B cell (primary cell): ENCODE results near the gene SHH. TPM values are rescaled to one million over a fixed set of nuclear protein-coding genes. Genes with fewer than 3 reads are reported as not detected.
A peak's percentile ranks its signal among the peaks of the same experiment; 100 is the strongest.

Experiments used
- ATAC-seq: fragments of 200-7000 bp; cut with Tn5 transposase; one replicate; pipeline ENCODE4 v1.10.0; 2021; ENCODE audit warnings: low read depth, mild to moderate bottlenecking, moderate number of reproducible peaks, moderate library complexity
- CTCF ChIA-PET: fragments of 350-600 bp; sonication (Branson Sonifier 250); formaldehyde crosslinking; loops from one replicate; lab custom pipeline; 2021; ENCODE audit warnings: antibody characterized with exemption, inconsistent platforms; lab: Charles Lee
- POLR2A ChIA-PET: fragments of 350-600 bp; sonication (Branson Sonifier 250); formaldehyde crosslinking; loops from one replicate; lab custom pipeline; 2021; ENCODE audit warnings: antibody characterized with exemption; lab: Charles Lee
- DNase-seq: peaks from one replicate; pipeline ENCODE4 v3.0.0; 2013
- H2AFZ ChIP-seq: 2 replicates; pipeline ENCODE4 v1.6.1; 2012; ENCODE audit warnings: mild to moderate bottlenecking, low read depth, low read length; ENCODE audit not compliant: insufficient read depth, poor library complexity, severe bottlenecking
- H3K27ac ChIP-seq, 2 donors: 1 replicate in 1 of 2; 2 replicates in 1 of 2; pipeline ENCODE4 v1.5.1; 2012 to 2013; ENCODE audit warnings: low read length in 2 of 2, mild to moderate bottlenecking in 2 of 2, moderate library complexity in 1 of 2
- H3K27me3 ChIP-seq, 4 experiments: fragments of 200-600 bp in 1 of 4; sonication (generic) in 1 of 4; replicated peaks in 1 of 4; 1 replicate in 2 of 4; 2 replicates in 2 of 4; pipeline versions ENCODE4 v1.6.1 to v1.7.0; 2013 to 2016; ENCODE audit warnings: low read length in 3 of 4, mild to moderate bottlenecking in 2 of 4, mixed read lengths in 1 of 4, moderate library complexity in 1 of 4; ENCODE audit not compliant: insufficient read depth in 4 of 4, control insufficient read depth in 3 of 4; ENCODE audit errors: control extremely low read depth in 1 of 4
- H3K36me3 ChIP-seq, 2 experiments: replicated peaks in 1 of 2; 1 replicate in 1 of 2; 2 replicates in 1 of 2; pipeline versions ENCODE4 v1.6.1 to v1.7.1; 2013; ENCODE audit warnings: low read length in 1 of 2; ENCODE audit not compliant: insufficient read depth in 2 of 2, control insufficient read depth in 1 of 2; ENCODE audit errors: control extremely low read depth in 1 of 2, extremely low read depth in 1 of 2
- H3K4me1 ChIP-seq, 2 donors: fragments of 200-600 bp in 1 of 2; sonication (generic) in 1 of 2; 1 replicate in 1 of 2; 2 replicates in 1 of 2; pipeline versions ENCODE4 v1.5.1 to v1.6.1; 2013 to 2017; ENCODE audit warnings: low read length in 2 of 2; ENCODE audit not compliant: control insufficient read depth in 2 of 2, insufficient read depth in 2 of 2
- H3K4me2 ChIP-seq: replicated peaks from 2 replicates; pipeline ENCODE3; 2012; ENCODE audit warnings: mild to moderate bottlenecking, low read depth, low read length; ENCODE audit not compliant: poor library complexity, severe bottlenecking
- H3K4me3 ChIP-seq, 5 experiments: fragments of 200-600 bp in 1 of 5; sonication (generic) in 1 of 5; 1 replicate in 3 of 5; 2 replicates in 2 of 5; pipeline versions ENCODE4 v1.5.1 to v1.7.0; 2011 to 2016; ENCODE audit warnings: low read length in 4 of 5, mild to moderate bottlenecking in 4 of 5, low read depth in 2 of 5, control low read depth in 1 of 5, moderate library complexity in 1 of 5; ENCODE audit not compliant: insufficient read depth in 1 of 5; ENCODE audit errors: control extremely low read depth in 1 of 5, extremely low read depth in 1 of 5
- H3K79me2 ChIP-seq: fragments of 200-600 bp; sonication (generic); one replicate; pipeline ENCODE4 v1.6.0; 2016; ENCODE audit warnings: low read length; ENCODE audit not compliant: control insufficient read depth, insufficient read depth
- H3K9ac ChIP-seq: fragments of 200-600 bp; sonication (generic); 2 replicates; pipeline ENCODE4 v1.6.1; 2017; ENCODE audit warnings: mild to moderate bottlenecking, low read length, moderate library complexity
- H3K9me3 ChIP-seq, 3 donors: one replicate each; pipeline versions ENCODE4 v1.6.1 to v1.7.1; 2013; ENCODE audit warnings: low read length in 2 of 3; ENCODE audit not compliant: control insufficient read depth in 2 of 3, insufficient read depth in 1 of 3; ENCODE audit errors: control extremely low read depth in 1 of 3
- H4K20me1 ChIP-seq: 2 replicates; pipeline ENCODE4 v1.6.0; 2012; ENCODE audit warnings: mild to moderate bottlenecking, low read length; ENCODE audit not compliant: insufficient read depth, control insufficient read depth, poor library complexity, severe bottlenecking
- H3K27ac Mint-ChIP-seq: one replicate; pipeline ENCODE4 v1.8.0; 2021; ENCODE audit warnings: mixed read lengths
- H3K27me3 Mint-ChIP-seq: one replicate; pipeline ENCODE4 v1.8.0; 2021; ENCODE audit warnings: mixed read lengths
- H3K4me1 Mint-ChIP-seq: one replicate; pipeline ENCODE4 v1.8.0; 2021; ENCODE audit warnings: mixed read lengths
- H3K4me3 Mint-ChIP-seq: one replicate; pipeline ENCODE4 v1.8.0; 2021; ENCODE audit warnings: mixed read lengths
- H3K9me3 Mint-ChIP-seq: one replicate; pipeline ENCODE4 v1.8.0; 2022; ENCODE audit warnings: mixed read lengths; ENCODE audit not compliant: insufficient read depth
- EZH2 ChIP-seq: IDR thresholded peaks from 2 replicates; pipeline ENCODE4 v1.6.1; 2012; ENCODE audit warnings: borderline replicate concordance, low read depth, mild to moderate bottlenecking, moderate library complexity, low read length; ENCODE audit not compliant: insufficient read depth, poor library complexity, severe bottlenecking
- WGBS: methylation state at CpG from one replicate; pipeline ENCODE4 v1.1.5; 2013; ENCODE audit warnings: missing lambda C conversion rate; ENCODE audit not compliant: insufficient coverage; 5-methylcytosine and 5-hydroxymethylcytosine counted together
- intact Hi-C: fragments of 100-400 bp; cut with micrococcal nuclease; formaldehyde crosslinking; loops from one replicate; pipeline ENCODE4 v1.10.0; 2022
- polyA plus RNA-seq: library from polyadenylated mRNA; depleted of rRNA; stranded (reverse); fragments of >200 nt; gene quantifications from 2 replicates; pipeline ENCODE4 v1.2.3, GENCODE V29; 2012
- total RNA-seq, 2 donors: library from RNA; stranded (reverse); fragments of 120-200 nt in 1 of 2; gene quantifications; 1 replicate in 1 of 2; 2 replicates in 1 of 2; pipeline versions ENCODE4 v1.2.3 to v1.2.4, GENCODE V29; 2013 to 2022
- TF ChIP-seq, protein P1 (sequence below): fragments of 200-600 bp; IDR thresholded peaks from one replicate; pipeline ENCODE4 v1.8.0; 2022; ENCODE audit warnings: antibody characterized with exemption, mild to moderate bottlenecking

SHH gene
- total and polyA plus RNA-seq, 2 donors (not counting 1 experiment from before 2014, with no cell fraction given), result not detected

DNA sequence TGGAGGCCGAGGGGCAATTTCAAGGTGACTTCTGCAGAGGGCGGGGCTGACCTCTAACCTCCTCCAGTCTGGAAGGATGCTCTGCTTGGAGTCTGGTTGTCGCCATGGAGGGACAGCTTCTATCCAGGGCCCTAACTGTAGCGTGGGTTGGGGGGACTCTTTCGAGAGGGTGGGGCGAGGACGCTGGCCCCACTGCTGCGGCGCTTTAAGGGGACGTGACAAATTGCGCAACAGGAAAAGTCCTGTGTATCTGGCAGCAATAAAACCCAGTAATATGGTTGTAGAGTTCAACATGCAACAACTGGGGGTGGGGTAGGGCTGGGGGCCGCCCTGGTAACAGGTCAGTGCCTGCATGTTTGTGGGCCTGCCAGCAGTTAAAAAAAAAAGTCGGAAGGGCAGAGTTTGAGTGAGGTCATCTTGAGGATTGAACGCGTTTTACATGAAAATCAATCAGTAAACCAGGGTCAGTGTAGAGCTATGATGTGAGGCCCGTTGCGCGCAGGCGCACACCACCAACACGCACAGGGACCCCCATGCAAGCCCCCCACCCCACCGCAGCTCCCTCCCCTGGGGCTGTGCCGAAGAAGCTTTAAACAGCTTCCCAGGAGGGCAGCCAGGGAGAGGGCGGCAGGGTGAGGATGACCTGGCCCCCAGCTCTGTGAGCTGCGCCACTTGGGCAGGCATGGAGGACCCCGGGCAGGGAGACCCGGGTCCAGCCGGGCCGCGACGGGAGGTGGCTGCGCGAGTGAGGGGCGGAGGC lies 4.3 kb downstream of the SHH start:
- no peak overlapping the region for H3K27ac Mint-ChIP-seq
- no peak overlapping the region for H3K4me3 ChIP-seq
- POLR2A ChIA-PET, result no interaction called here
- intact Hi-C loops, result no loop called here
- no peaks in the 10 kb centered on the region for H3K9me3 Mint-ChIP-seq
- H3K4me2 ChIP-seq, result peak overlapping the region; percentile 43
- CTCF ChIA-PET, result no interaction called here
- H3K9me3 ChIP-seq, result peaks cover 0 to 22% (median 0%) of the 10 kb centered on the region in 3 donors
- H3K4me3 Mint-ChIP-seq, result peak overlapping the region; percentile 34
- no peaks in the 10 kb centered on the region for H3K36me3 ChIP-seq
- DNase-seq, result no peak
- WGBS, result 6% methylated on average over 27 of the region's 33 CpGs
- ATAC-seq, result no peak
- peaks cover 59% of the 10 kb centered on the region for H3K27me3 Mint-ChIP-seq
- H4K20me1 ChIP-seq, result no peaks in the 10 kb centered on the region
- TF ChIP-seq EZH2, result no peak
- no peak overlapping the region for H3K27ac ChIP-seq
- no peak overlapping the region for H3K9ac ChIP-seq
- no peak overlapping the region for H2AFZ ChIP-seq
- H3K4me1 ChIP-seq, result peaks cover 47 to 70% of the 10 kb centered on the region in 2 donors
- peaks cover 0 to 80% (median 40%) of the 10 kb centered on the region in 4 experiments for H3K27me3 ChIP-seq
- H3K79me2 ChIP-seq, result no peaks in the 10 kb centered on the region
- H3K4me1 Mint-ChIP-seq, result peaks cover 45% of the 10 kb centered on the region

DNA sequence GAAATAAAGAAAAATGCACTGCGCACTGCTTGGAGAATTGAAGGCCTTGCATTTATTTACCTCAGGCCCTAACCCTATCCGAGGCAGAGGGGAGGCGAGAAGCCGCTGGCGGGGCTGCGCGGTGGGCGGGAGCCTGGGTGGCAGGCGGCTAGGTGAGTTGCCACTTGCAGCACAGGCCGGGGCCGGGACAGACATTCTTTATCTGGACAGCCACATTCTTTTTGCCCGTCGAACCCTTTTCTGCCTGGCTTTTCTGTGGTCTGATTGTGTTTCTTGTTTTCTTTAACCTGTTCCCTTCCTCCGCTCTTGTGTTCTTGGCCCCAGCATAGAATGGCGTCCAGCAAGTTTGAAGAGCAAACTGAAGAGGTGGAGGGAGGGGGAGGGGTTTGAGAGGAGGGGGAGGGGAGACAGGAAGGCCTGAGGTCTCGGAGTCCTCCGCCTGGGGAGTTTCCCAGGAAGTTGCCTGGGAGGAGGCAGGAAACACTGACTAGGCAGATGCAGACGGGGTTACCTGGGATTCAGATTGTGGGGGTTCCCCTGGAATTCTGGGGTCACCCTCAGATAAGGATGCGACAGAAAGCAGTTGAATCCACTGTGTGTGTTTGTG lies 5.1 kb downstream of the SHH start:
- H3K27ac Mint-ChIP-seq, result no peak overlapping the region

More for the DNA sequence above, 5.1 kb downstream of the SHH start:
- intact Hi-C loops, result no loop called here
- H3K4me2 ChIP-seq, result no peak overlapping the region
- no peak overlapping the region for H3K4me3 ChIP-seq
- H3K36me3 ChIP-seq, result no peaks in the 10 kb centered on the region
- Mint-ChIP-seq H3K4me3 (no peak overlapping the region), H3K27me3 (peaks cover 55% of the 10 kb centered on the region), H3K9me3 (no peaks in the 10 kb centered on the region), H3K4me1 (peaks cover 40% of the 10 kb centered on the region)
- no peak for DNase-seq
- no peak overlapping the region for H3K27ac ChIP-seq
- peaks cover 0 to 22% (median 0%) of the 10 kb centered on the region in 3 donors for H3K9me3 ChIP-seq
- no peak for TF ChIP-seq EZH2
- TF ChIP-seq, protein P1, sequence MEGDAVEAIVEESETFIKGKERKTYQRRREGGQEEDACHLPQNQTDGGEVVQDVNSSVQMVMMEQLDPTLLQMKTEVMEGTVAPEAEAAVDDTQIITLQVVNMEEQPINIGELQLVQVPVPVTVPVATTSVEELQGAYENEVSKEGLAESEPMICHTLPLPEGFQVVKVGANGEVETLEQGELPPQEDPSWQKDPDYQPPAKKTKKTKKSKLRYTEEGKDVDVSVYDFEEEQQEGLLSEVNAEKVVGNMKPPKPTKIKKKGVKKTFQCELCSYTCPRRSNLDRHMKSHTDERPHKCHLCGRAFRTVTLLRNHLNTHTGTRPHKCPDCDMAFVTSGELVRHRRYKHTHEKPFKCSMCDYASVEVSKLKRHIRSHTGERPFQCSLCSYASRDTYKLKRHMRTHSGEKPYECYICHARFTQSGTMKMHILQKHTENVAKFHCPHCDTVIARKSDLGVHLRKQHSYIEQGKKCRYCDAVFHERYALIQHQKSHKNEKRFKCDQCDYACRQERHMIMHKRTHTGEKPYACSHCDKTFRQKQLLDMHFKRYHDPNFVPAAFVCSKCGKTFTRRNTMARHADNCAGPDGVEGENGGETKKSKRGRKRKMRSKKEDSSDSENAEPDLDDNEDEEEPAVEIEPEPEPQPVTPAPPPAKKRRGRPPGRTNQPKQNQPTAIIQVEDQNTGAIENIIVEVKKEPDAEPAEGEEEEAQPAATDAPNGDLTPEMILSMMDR, result no peak
- POLR2A ChIA-PET, result no interaction called here
- no peak overlapping the region for H3K9ac ChIP-seq
- CTCF ChIA-PET, result no interaction called here
- no peaks in the 10 kb centered on the region for H3K79me2 ChIP-seq
- ATAC-seq, result no peak
- WGBS, result 20% methylated on average over 15 of the region's 19 CpGs
- H3K4me1 ChIP-seq, result peaks cover 46 to 67% of the 10 kb centered on the region in 2 donors
- H4K20me1 ChIP-seq, result no peaks in the 10 kb centered on the region
- no peak overlapping the region for H2AFZ ChIP-seq
- peaks cover 0 to 79% (median 38%) of the 10 kb centered on the region in 4 experiments for H3K27me3 ChIP-seq
